Keratinocyte (primary cell): Measurements from ENCODE around the gene NUP210.

Experiments
- EZH2 ChIP-seq: IDR thresholded peaks from one replicate; pipeline ENCODE4 v1.6.1; 2012; ENCODE audit warnings: inconsistent platforms, mild to moderate bottlenecking, low read length, moderate library complexity
- TF ChIP-seq, protein P1 (sequence below), 3 experiments: IDR thresholded peaks in 1 of 3; conservative IDR thresholded peaks in 1 of 3; optimal IDR thresholded peaks in 1 of 3; 2 replicates in 2 of 3; 3 replicates in 1 of 3; pipeline versions ENCODE3 to v1.5.1; 2011; ENCODE audit warnings: low read length in 3 of 3, mild to moderate bottlenecking in 3 of 3, moderate library complexity in 2 of 3, control low read depth in 1 of 3, inconsistent platforms in 1 of 3; ENCODE audit not compliant: insufficient read depth in 2 of 3; ENCODE audit errors: extremely low read depth in 1 of 3

DNA sequence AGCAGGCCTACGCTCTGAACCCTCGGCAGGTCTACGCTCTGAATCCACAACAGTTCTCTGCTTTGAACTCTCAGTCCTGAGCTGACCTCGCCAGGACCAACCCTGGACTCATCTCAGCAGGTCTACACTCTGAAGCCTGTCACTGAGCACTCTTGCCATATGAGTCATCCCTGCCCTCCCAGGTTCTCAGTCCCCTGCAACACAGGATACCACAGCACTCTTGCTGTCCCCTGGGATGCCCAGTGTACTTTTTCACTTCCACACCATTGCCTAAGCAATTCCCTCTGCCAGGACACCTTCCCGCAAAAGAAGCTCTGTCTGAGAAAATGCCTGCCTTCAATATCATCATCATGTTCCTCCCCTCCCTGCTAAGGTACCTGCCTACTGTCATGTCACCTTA, 42.0 kb downstream of the NUP210 start:
- TF ChIP-seq, protein P1, sequence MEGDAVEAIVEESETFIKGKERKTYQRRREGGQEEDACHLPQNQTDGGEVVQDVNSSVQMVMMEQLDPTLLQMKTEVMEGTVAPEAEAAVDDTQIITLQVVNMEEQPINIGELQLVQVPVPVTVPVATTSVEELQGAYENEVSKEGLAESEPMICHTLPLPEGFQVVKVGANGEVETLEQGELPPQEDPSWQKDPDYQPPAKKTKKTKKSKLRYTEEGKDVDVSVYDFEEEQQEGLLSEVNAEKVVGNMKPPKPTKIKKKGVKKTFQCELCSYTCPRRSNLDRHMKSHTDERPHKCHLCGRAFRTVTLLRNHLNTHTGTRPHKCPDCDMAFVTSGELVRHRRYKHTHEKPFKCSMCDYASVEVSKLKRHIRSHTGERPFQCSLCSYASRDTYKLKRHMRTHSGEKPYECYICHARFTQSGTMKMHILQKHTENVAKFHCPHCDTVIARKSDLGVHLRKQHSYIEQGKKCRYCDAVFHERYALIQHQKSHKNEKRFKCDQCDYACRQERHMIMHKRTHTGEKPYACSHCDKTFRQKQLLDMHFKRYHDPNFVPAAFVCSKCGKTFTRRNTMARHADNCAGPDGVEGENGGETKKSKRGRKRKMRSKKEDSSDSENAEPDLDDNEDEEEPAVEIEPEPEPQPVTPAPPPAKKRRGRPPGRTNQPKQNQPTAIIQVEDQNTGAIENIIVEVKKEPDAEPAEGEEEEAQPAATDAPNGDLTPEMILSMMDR (optimal IDR thresholded peaks at IDR 0.05 in 1 of 3, IDR thresholded peaks at IDR 0.05 in 1 of 3, conservative IDR thresholded peaks at IDR 0.05 in 1 of 3; ENCODE audit: extremely low read depth in 1 of 3, insufficient read depth in 2 of 3, low read length in 3 of 3), result no peak
- TF ChIP-seq EZH2, result no peak
